Dermis blood vessel endothelial cell (primary cell): ENCODE data around the gene MERTK. TPM values are rescaled to one million over a fixed set of nuclear protein-coding genes. Genes with fewer than 3 reads are reported as not detected.

ENCODE experiments used
- total RNA-seq: library from RNA; depleted of rRNA; stranded (reverse); fragments of >200 nt; gene quantifications from 2 replicates; pipeline ENCODE4 v1.2.3, GENCODE V29; 2014

MERTK gene
- total RNA-seq, 1 donor from 2014 or later = 25.0 TPM

Other genes starting within 250 kb of the MERTK start
- gene ANAPC1, start 14.4 kb upstream of the MERTK start, total RNA-seq = 80.2 and 83.0 TPM in 2 replicates
- gene TMEM87B, start 156.7 kb downstream of the MERTK start, total RNA-seq = 35.1 and 51.1 TPM in 2 replicates
- 2.4 and 3.3 TPM in 2 replicates for gene FBLN7, start 239.8 kb downstream of the MERTK start, total RNA-seq